Hepatocyte (in vitro differentiated cells): ENCODE measurements around the gene DYRK1A. TPM values are rescaled to one million over a fixed set of nuclear protein-coding genes. Genes with fewer than 3 reads are reported as not detected.

Experiments
- DNase-seq: peaks from one replicate; pipeline ENCODE4 v3.0.0-alpha.2; 2016; ENCODE audit warnings: low spot score
- H2AFZ ChIP-seq: fragments of 200-600 bp; sonication (generic); 2 replicates; pipeline ENCODE4 v1.6.0; 2016; ENCODE audit warnings: antibody characterized with exemption, mild to moderate bottlenecking
- H3K27ac ChIP-seq: fragments of 200-600 bp; sonication (generic); 2 replicates; pipeline ENCODE4 v1.5.1; 2016; ENCODE audit warnings: mild to moderate bottlenecking
- H3K27me3 ChIP-seq: fragments of 200-600 bp; sonication (generic); 2 replicates; pipeline ENCODE4 v1.6.1; 2016
- H3K36me3 ChIP-seq: fragments of 200-600 bp; sonication (generic); replicated peaks from 2 replicates; pipeline ENCODE4 v1.5.1; 2016; ENCODE audit warnings: low read depth; ENCODE audit not compliant: insufficient read depth
- H3K4me1 ChIP-seq: fragments of 200-600 bp; sonication (generic); 2 replicates; pipeline ENCODE4 v1.5.1; 2016; ENCODE audit warnings: mild to moderate bottlenecking, moderate library complexity; ENCODE audit not compliant: insufficient read depth
- H3K4me2 ChIP-seq: fragments of 200-600 bp; sonication (generic); 2 replicates; pipeline ENCODE4 v1.6.0; 2016
- H3K4me3 ChIP-seq: fragments of 200-600 bp; sonication (generic); 2 replicates; pipeline ENCODE4 v1.5.1; 2016; ENCODE audit warnings: mild to moderate bottlenecking
- H3K79me2 ChIP-seq: fragments of 200-600 bp; sonication (generic); 2 replicates; pipeline ENCODE4 v1.6.0; 2017; ENCODE audit warnings: mild to moderate bottlenecking
- H3K9me2 ChIP-seq: fragments of 200-600 bp; sonication (generic); replicated peaks from 2 replicates; pipeline ENCODE4 v1.6.0; 2017; ENCODE audit warnings: mild to moderate bottlenecking; ENCODE audit not compliant: insufficient read depth
- H3K9me3 ChIP-seq: fragments of 200-600 bp; sonication (generic); 2 replicates; pipeline ENCODE4 v1.5.1; 2016; ENCODE audit warnings: low read depth, mild to moderate bottlenecking
- H4K20me1 ChIP-seq: fragments of 200-600 bp; sonication (generic); 2 replicates; pipeline ENCODE4 v1.6.0; 2016; ENCODE audit warnings: mild to moderate bottlenecking; ENCODE audit not compliant: insufficient read depth, poor library complexity, severe bottlenecking
- CTCF ChIP-seq: fragments of 200-600 bp; sonication (generic); IDR thresholded peaks from 2 replicates; pipeline ENCODE4 v1.5.1; 2016; ENCODE audit warnings: antibody characterized with exemption, mild to moderate bottlenecking; ENCODE audit not compliant: poor library complexity
- EZH2 ChIP-seq: fragments of 200-600 bp; sonication (generic); IDR thresholded peaks from 2 replicates; pipeline ENCODE4 v1.6.1; 2016; ENCODE audit warnings: antibody characterized with exemption, mild to moderate bottlenecking, borderline replicate concordance
- EZH2phosphoT487 ChIP-seq: fragments of 200-600 bp; sonication (generic); IDR thresholded peaks from one replicate; pipeline ENCODE4 v1.6.1; 2018; ENCODE audit warnings: antibody characterized with exemption, mild to moderate bottlenecking, low read depth, moderate library complexity; ENCODE audit not compliant: unreplicated experiment, severe bottlenecking
- WGBS: methylation state at CpG from one replicate; pipeline ENCODE4 v1.1.6; 2016; ENCODE audit warnings: low lambda C conversion rate; ENCODE audit errors: missing lambda C conversion rate; 5-methylcytosine and 5-hydroxymethylcytosine counted together
- polyA plus RNA-seq: library from polyadenylated mRNA; unstranded; fragments of >200 nt; fragmentation: Nextera tagmentation; extraction: Ambion mirVana; gene quantifications from 2 replicates; pipeline ENCODE4 v1.2.1, GENCODE V29; 2016
- total RNA-seq: library from RNA; depleted of rRNA; stranded (reverse); fragments of >200 nt; gene quantifications from 2 replicates; pipeline ENCODE4 v1.2.3, GENCODE V29; 2014

Gene DYRK1A
- total and polyA plus RNA-seq, 2 experiments from 2014 or later, result 4.9 to 85.2 TPM

DNA sequence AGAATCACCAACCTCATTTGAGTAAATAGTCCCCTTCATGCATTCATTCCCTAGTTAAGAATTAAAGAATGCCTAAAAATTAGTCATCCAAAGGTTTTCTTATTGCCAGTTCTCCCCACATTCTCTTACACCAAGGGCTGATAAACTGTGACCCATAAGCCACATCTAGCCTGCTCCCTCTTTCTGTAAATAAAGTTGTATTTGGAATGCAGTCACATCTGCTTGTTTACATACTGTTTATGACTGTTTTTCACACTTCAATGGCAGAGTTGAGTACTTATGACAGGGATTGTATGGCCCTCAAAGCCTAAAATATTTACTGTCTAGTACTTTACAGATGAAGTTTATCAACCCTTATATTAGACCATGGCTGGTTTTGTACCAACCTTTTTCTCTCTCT, 16.1 kb upstream of the DYRK1A start:
- Histone ChIP-seq H3K27ac (no peak overlapping the region), H3K9me2 (no peaks in the 10 kb centered on the region), H4K20me1 (no peaks in the 10 kb centered on the region), H3K4me1 (no peaks in the 10 kb centered on the region), H2AFZ (no peak overlapping the region), H3K9me3 (peaks cover 12% of the 10 kb centered on the region), H3K79me2 (no peaks in the 10 kb centered on the region), H3K4me2 (no peak overlapping the region), H3K4me3 (no peak overlapping the region), H3K36me3 (no peaks in the 10 kb centered on the region), H3K27me3 (no peaks in the 10 kb centered on the region)
- TF ChIP-seq EZH2phosphoT487 (no peak), EZH2 (no peak), CTCF (no peak)
- DNase-seq, result no peak

GRCh38 chr21:37356706-37357105, 9.9 kb upstream of the DYRK1A start:
- no peak overlapping the region for H3K27ac ChIP-seq
- no peak for DNase-seq
- H3K36me3 ChIP-seq, result no peaks in the 10 kb centered on the region
- H3K4me1 ChIP-seq, result no peaks in the 10 kb centered on the region
- no peaks in the 10 kb centered on the region for H3K79me2 ChIP-seq
- H4K20me1 ChIP-seq, result no peaks in the 10 kb centered on the region
- H3K4me3 ChIP-seq, result no peak overlapping the region
- H3K27me3 ChIP-seq, result no peaks in the 10 kb centered on the region
- H3K4me2 ChIP-seq, result no peak overlapping the region
- H3K9me2 ChIP-seq, result no peaks in the 10 kb centered on the region
- 78% methylated on average over 5 of the region's 5 CpGs for WGBS
- no peaks in the 10 kb centered on the region for H3K9me3 ChIP-seq
- TF ChIP-seq CTCF (no peak), EZH2phosphoT487 (no peak), EZH2 (no peak)
- H2AFZ ChIP-seq, result no peak overlapping the region

- Histone ChIP-seq H3K9me3 (no peaks in the 10 kb centered on the region), H3K4me1 (no peaks in the 10 kb centered on the region), H3K9me2 (no peaks in the 10 kb centered on the region), H3K27me3 (no peaks in the 10 kb centered on the region), H4K20me1 (no peaks in the 10 kb centered on the region), H3K4me2 (no peak overlapping the region), H3K27ac (no peak overlapping the region), H3K36me3 (no peaks in the 10 kb centered on the region), H3K4me3 (no peak overlapping the region), H3K79me2 (no peaks in the 10 kb centered on the region), H2AFZ (no peak overlapping the region)
- no peak for DNase-seq
- no peak for TF ChIP-seq EZH2
- TF ChIP-seq EZH2phosphoT487, result no peak
- TF ChIP-seq CTCF, result no peak
- 76% methylated on average over 4 of the region's 4 CpGs for WGBS
Observed at GRCh38 chr21:37357691-37358090, 8.9 kb upstream of the DYRK1A start.

DNA sequence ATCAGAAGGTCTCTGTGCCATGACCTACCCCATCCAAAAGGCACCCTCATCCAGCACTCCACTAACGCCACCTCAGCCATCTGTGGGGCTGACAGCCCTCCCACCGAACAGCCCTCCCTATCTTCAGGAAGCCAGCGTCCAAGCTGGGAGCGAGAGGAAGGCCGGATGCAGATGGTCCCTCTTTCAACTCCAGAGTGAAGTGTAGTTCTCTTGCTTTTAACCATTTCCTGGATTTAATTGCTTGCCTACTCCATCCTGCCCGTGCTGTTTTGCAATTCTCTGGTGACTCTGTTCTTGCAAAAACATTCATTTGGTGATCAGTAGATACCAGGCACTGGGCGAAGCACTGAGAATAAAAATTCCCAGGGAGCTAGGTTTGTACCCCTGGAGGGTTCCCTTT, 8.2 kb upstream of the DYRK1A start:
- 52% methylated on average over 7 of the region's 7 CpGs for WGBS
- H3K79me2 ChIP-seq, result no peaks in the 10 kb centered on the region
- H3K9me3 ChIP-seq, result no peaks in the 10 kb centered on the region
- no peaks in the 10 kb centered on the region for H3K27me3 ChIP-seq
- TF ChIP-seq CTCF, result no peak
- TF ChIP-seq EZH2phosphoT487, result no peak
- no peak for TF ChIP-seq EZH2
- no peak for DNase-seq
- no peaks in the 10 kb centered on the region for H4K20me1 ChIP-seq
- H3K4me3 ChIP-seq, result no peak overlapping the region
- H3K4me1 ChIP-seq, result no peaks in the 10 kb centered on the region
- no peaks in the 10 kb centered on the region for H3K9me2 ChIP-seq
- H2AFZ ChIP-seq, result no peak overlapping the region
- no peak overlapping the region for H3K27ac ChIP-seq
- no peak overlapping the region for H3K4me2 ChIP-seq
- H3K36me3 ChIP-seq, result no peaks in the 10 kb centered on the region
